Liver (tissue), 9 donors: ENCODE results near the gene DLX2. TPM values are rescaled to one million over a fixed set of nuclear protein-coding genes. Genes with fewer than 3 reads are reported as not detected.

Experiments
- DNase-seq: peaks from one replicate; pipeline ENCODE4 v3.0.0-alpha.2; 2017; ENCODE audit warnings: low spot score
- H3K27ac ChIP-seq, 2 donors: one replicate each; pipeline ENCODE4 v1.7.0; 2013; ENCODE audit warnings: inconsistent platforms in 2 of 2, low read length in 2 of 2, control low read depth in 1 of 2, low read depth in 1 of 2, mild to moderate bottlenecking in 1 of 2
- H3K27me3 ChIP-seq, 4 donors: one replicate each; pipeline versions ENCODE4 v1.6.1 to v1.7.0; 2013; ENCODE audit warnings: low read length in 3 of 4, inconsistent platforms in 1 of 4, mild to moderate bottlenecking in 1 of 4, moderate library complexity in 1 of 4; ENCODE audit not compliant: control insufficient read depth in 4 of 4, insufficient read depth in 4 of 4
- H3K36me3 ChIP-seq, 4 donors: one replicate each; pipeline versions ENCODE4 v1.6.1 to v1.7.0; 2013; ENCODE audit warnings: low read length in 3 of 4, mild to moderate bottlenecking in 3 of 4, low read depth in 1 of 4, moderate library complexity in 1 of 4; ENCODE audit not compliant: control insufficient read depth in 4 of 4, insufficient read depth in 3 of 4
- H3K4me1 ChIP-seq, 4 donors: one replicate each; pipeline versions ENCODE4 v1.6.1 to v1.7.0; 2013; ENCODE audit warnings: low read length in 3 of 4, mild to moderate bottlenecking in 3 of 4, moderate library complexity in 1 of 4; ENCODE audit not compliant: control insufficient read depth in 4 of 4, insufficient read depth in 4 of 4
- H3K4me3 ChIP-seq, 3 donors: one replicate each; pipeline versions ENCODE4 v1.6.1 to v1.7.0; 2013; ENCODE audit warnings: low read length in 3 of 3, control low read depth in 1 of 3, low read depth in 1 of 3, mild to moderate bottlenecking in 1 of 3
- H3K9ac ChIP-seq, 2 donors: one replicate each; pipeline ENCODE4 v1.7.0; 2013; ENCODE audit warnings: low read length in 2 of 2, mild to moderate bottlenecking in 2 of 2, moderate library complexity in 2 of 2, control low read depth in 1 of 2, low read depth in 1 of 2
- H3K9me3 ChIP-seq, 4 donors: one replicate each; pipeline versions ENCODE4 v1.6.1 to v1.7.0; 2013; ENCODE audit warnings: low read length in 3 of 4; ENCODE audit not compliant: control insufficient read depth in 4 of 4
- EGR1 ChIP-seq, 2 donors: IDR thresholded peaks; 2 replicates each; pipeline ENCODE4 v1.6.1; 2016 to 2018; ENCODE audit warnings: antibody characterized with exemption in 2 of 2, low read depth in 2 of 2
- FOXA1 ChIP-seq: IDR thresholded peaks from 2 replicates; pipeline ENCODE4 v1.6.1; 2016; ENCODE audit warnings: antibody characterized with exemption
- GABPA ChIP-seq, 2 donors: IDR thresholded peaks in 1 of 2; conservative IDR thresholded peaks in 1 of 2; 2 replicates each; pipeline ENCODE4 v1.6.1; 2016; ENCODE audit warnings: antibody characterized with exemption in 2 of 2, mild to moderate bottlenecking in 1 of 2, moderate library complexity in 1 of 2
- HNF4A ChIP-seq, 2 donors: conservative IDR thresholded peaks; 2 replicates each; pipeline ENCODE4 v1.6.1; 2016; ENCODE audit warnings: antibody characterized with exemption in 2 of 2, mild to moderate bottlenecking in 2 of 2
- HNF4G ChIP-seq: IDR thresholded peaks from 2 replicates; pipeline ENCODE4 v1.6.1; 2016; ENCODE audit warnings: antibody characterized with exemption
- JUND ChIP-seq, 2 donors: IDR thresholded peaks; 2 replicates each; pipeline ENCODE4 v1.6.1; 2016; ENCODE audit warnings: antibody characterized with exemption in 2 of 2
- MAX ChIP-seq: IDR thresholded peaks from 2 replicates; pipeline ENCODE4 v1.6.1; 2016; ENCODE audit warnings: antibody characterized with exemption
- NR2F2 ChIP-seq: IDR thresholded peaks from 2 replicates; pipeline ENCODE4 v1.6.1; 2016; ENCODE audit warnings: antibody characterized with exemption
- RXRA ChIP-seq, 2 donors: IDR thresholded peaks; 2 replicates each; pipeline ENCODE4 v1.6.1; 2017 to 2018; ENCODE audit warnings: antibody characterized with exemption in 2 of 2, mild to moderate bottlenecking in 1 of 2
- YY1 ChIP-seq: IDR thresholded peaks from 2 replicates; pipeline ENCODE4 v1.6.1; 2016; ENCODE audit warnings: antibody characterized with exemption, mild to moderate bottlenecking
- ZBTB33 ChIP-seq: IDR thresholded peaks from 2 replicates; pipeline ENCODE4 v1.6.1; 2016; ENCODE audit warnings: antibody characterized with exemption
- WGBS: extraction: QIAGEN DNeasy Blood & Tissue Kit; methylation state at CpG from one replicate; pipeline ENCODE4 v1.1.7; 2013; 5-methylcytosine and 5-hydroxymethylcytosine counted together
- polyA plus RNA-seq, 2 donors: library from polyadenylated mRNA; stranded (reverse) in 1 of 2; unstranded in 1 of 2; fragments of 200-250 nt in 1 of 2; fragments of >200 nt in 1 of 2; fragmentation: Nextera tagmentation in 1 of 2; extraction: Ambion mirVana in 1 of 2; gene quantifications; one replicate each; pipeline versions ENCODE4 v1.2.1 to v1.2.3, GENCODE V29; 2013 to 2015
- total RNA-seq, 2 donors: library from RNA; depleted of rRNA; stranded (reverse); fragments of >200 nt; gene quantifications; one replicate each; pipeline ENCODE4 v1.2.3, GENCODE V29; 2014
- TF ChIP-seq, protein P1 (sequence below): IDR thresholded peaks from 2 replicates; pipeline ENCODE4 v1.6.1; 2016; ENCODE audit warnings: antibody characterized with exemption
- TF ChIP-seq, protein P2 (sequence below): IDR thresholded peaks from 2 replicates; pipeline ENCODE4 v1.6.1; 2016; ENCODE audit warnings: antibody characterized with exemption, mild to moderate bottlenecking
- donor health status: healthy.
- donor health status: healthy.
- donor health status: healthy.
- donor health status: healthy.
- donor health status: healthy.

The DLX2 gene
- total and polyA plus RNA-seq, 4 donors: not detected

GRCh38 chr2:172089005-172089504 is 13.6 kb downstream of the DLX2 start (continued):
- TF ChIP-seq, protein P1, sequence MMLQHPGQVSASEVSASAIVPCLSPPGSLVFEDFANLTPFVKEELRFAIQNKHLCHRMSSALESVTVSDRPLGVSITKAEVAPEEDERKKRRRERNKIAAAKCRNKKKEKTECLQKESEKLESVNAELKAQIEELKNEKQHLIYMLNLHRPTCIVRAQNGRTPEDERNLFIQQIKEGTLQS: no peak
- TF ChIP-seq MAX (no peak), GABPA (IDR thresholded peaks at IDR 0.05 in 1 of 2, conservative IDR thresholded peaks at IDR 0.05 in 1 of 2) (no peak), ZBTB33 (no peak), FOXA1 (no peak), HNF4A (conservative IDR thresholded peaks at IDR 0.05) (no peak), EGR1 (IDR thresholded peaks at IDR 0.05; ENCODE audit: low read depth in 2 of 2) (no peak)

DNA sequence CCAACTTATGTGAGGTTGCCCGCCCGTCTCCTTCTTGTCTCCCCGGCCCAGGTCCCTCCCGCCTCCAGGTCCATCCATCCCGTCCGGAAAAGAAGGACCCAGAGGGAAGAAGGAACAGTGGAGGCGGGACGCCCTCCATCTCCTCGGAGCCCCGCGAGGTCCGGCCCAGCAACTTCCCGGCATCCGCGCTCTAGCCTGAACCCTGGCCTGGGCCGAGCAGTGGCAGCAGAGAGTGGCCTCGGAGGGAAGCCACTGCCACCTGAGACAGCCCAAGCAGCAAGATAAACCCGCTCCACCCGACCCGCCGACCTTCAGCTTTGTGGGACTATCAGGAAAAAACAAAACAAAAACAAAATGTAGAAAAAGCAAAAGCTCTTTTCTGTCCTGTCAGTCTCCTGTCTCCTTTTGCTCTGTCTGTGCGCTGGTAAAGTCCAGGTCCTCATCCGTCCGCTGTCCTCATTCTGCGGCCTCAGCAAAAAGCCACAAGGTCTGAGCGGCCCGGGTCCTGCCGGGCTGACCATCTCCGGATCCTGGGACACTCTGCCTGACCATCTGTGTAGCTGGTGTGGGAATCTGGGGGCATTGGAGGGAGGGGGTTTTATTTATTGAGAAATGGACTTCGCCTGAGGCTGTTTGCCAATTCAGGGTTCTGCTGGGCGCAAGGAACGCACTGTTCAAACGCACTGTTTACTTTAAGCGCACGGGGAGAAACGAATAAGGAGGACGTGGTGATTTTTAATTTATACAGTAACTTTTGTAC is 14.3 kb downstream of the DLX2 start:
- no peaks in the 10 kb centered on the region for H3K36me3 ChIP-seq
- no peak for TF ChIP-seq GABPA (IDR thresholded peaks at IDR 0.05 in 1 of 2, conservative IDR thresholded peaks at IDR 0.05 in 1 of 2)
- no peak for TF ChIP-seq RXRA (IDR thresholded peaks at IDR 0.05)
- no peak for TF ChIP-seq YY1
- TF ChIP-seq NR2F2: no peak
- TF ChIP-seq HNF4G: no peak
- no peak for TF ChIP-seq FOXA1
- TF ChIP-seq, protein P2, sequence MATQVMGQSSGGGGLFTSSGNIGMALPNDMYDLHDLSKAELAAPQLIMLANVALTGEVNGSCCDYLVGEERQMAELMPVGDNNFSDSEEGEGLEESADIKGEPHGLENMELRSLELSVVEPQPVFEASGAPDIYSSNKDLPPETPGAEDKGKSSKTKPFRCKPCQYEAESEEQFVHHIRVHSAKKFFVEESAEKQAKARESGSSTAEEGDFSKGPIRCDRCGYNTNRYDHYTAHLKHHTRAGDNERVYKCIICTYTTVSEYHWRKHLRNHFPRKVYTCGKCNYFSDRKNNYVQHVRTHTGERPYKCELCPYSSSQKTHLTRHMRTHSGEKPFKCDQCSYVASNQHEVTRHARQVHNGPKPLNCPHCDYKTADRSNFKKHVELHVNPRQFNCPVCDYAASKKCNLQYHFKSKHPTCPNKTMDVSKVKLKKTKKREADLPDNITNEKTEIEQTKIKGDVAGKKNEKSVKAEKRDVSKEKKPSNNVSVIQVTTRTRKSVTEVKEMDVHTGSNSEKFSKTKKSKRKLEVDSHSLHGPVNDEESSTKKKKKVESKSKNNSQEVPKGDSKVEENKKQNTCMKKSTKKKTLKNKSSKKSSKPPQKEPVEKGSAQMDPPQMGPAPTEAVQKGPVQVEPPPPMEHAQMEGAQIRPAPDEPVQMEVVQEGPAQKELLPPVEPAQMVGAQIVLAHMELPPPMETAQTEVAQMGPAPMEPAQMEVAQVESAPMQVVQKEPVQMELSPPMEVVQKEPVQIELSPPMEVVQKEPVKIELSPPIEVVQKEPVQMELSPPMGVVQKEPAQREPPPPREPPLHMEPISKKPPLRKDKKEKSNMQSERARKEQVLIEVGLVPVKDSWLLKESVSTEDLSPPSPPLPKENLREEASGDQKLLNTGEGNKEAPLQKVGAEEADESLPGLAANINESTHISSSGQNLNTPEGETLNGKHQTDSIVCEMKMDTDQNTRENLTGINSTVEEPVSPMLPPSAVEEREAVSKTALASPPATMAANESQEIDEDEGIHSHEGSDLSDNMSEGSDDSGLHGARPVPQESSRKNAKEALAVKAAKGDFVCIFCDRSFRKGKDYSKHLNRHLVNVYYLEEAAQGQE: no peak
- TF ChIP-seq MAX: no peak
- no peak for TF ChIP-seq JUND (IDR thresholded peaks at IDR 0.05)
- H3K9ac ChIP-seq: no peak overlapping the region
- DNase-seq: no peak
- H3K27ac ChIP-seq: no peak overlapping the region
- H3K4me1 ChIP-seq: peaks cover 11 to 41% (median 18%) of the 10 kb centered on the region in 4 donors
- 9% methylated on average over 37 of the region's 37 CpGs for WGBS
- H3K27me3 ChIP-seq: peaks cover 0 to 74% (median 35%) of the 10 kb centered on the region in 4 donors
- H3K9me3 ChIP-seq: peaks cover 0 to 4% (median 0%) of the 10 kb centered on the region in 4 donors
- no peak overlapping the region for H3K4me3 ChIP-seq
